HG03432 (cell line): Measurements from ENCODE around the gene GNAT2.

Experiments used
- ATAC-seq: cut with Tn5 transposase; IDR thresholded peaks from one replicate; pipeline ENCODE4 v1.9.1; 2021; ENCODE audit warnings: mild to moderate bottlenecking, moderate library complexity; ENCODE audit not compliant: unreplicated experiment

GNAT2 gene

DNA sequence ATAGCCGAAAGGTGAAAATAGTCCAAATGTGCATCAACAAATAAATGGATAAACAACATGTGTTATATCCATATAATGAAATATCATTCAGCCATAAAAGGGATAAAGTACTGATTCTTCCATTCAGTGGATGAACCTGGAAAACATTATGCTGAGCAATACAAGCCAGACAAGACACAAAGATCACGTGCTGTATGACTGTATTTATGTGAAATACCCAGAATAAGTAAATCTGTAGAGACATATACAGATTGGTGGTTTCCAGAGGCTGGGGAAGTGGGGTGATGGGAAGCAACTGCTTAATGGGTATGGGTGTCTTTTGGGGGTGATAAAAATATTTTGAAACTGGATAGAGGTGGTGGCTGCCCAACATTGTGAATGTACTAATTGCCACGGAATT lies 23.2 kb upstream of the GNAT2 start:
- ATAC-seq, result no peak

DNA sequence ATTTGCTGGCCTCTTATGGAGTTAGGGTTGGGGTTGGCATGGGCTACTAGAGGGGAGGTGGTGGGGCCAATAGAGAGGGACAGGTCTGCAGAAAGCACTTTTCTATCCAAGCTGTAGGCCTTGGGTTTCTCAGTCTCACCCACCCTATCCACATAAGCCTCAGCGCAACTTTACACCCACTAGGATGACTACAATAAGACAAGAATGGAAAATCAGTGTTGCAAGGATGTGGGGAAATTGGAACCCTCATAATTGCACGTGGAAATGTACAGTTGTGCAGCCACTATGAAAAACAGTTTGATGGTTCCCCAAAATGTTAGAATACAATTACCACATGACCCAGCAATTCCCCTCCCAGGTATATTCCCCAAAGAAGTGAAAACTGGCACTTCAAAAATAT lies 22.4 kb upstream of the GNAT2 start:
- no peak for ATAC-seq

DNA sequence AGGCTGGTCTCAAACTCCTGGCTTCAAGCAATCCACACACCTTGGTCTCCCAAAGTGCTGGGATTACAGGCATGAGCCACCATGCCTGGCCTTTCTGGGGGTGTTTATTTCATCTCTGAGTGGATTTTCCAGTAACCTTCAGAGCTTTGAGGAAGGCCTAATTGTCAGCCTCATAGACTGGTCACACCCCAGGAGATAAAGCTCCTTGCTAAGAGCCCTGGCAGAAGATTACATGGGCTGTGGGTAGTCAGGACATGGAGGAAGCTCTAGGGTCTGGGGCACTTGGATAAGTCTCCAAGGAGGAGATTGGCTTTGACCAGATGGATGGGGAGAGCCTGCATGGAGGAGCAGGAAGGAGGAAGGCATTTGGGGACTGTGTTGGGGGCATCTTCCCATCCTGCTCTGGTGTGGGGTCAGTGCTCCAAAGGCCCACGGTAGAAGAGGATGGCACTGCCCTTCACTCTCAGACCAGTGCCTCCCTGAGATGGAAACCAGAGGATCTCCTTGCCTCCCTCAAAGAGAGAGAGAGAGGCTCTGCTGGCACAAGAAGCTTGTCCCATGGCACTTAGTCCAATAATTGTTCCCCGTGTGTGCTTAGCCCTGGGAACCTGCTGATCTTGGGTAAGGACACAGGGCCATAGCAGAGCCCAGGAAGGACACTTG lies 21.8 kb upstream of the GNAT2 start:
- ATAC-seq, result no peak

DNA sequence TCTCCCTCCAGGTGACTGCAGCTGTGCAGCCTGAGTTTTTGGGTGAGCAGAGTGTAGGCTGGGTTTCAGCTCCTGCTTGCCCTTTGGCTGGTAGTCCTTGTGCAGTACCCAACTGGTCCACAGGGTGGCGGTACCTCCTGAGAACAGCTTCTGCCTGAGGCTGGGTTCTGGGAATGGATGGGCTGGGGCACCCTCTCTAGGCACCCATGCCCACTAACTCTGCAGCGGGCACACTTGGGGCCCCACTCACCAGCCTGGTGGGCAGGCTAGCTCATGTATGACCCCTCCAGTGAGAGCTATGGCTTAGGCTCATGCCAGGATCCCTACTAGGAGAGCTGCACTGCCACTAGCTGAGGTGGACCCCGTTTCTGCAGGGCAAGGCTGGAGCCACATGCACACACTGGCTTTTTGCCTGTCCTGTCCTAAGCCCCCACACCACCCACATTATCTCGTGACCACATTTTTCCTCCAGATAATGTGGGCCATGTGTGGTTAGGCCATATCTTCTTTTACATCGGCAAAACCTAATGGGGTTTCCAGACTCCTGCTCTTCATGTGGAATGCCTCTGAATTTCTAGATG lies 21.0 kb upstream of the GNAT2 start:
- peak; percentile 54 for ATAC-seq

DNA sequence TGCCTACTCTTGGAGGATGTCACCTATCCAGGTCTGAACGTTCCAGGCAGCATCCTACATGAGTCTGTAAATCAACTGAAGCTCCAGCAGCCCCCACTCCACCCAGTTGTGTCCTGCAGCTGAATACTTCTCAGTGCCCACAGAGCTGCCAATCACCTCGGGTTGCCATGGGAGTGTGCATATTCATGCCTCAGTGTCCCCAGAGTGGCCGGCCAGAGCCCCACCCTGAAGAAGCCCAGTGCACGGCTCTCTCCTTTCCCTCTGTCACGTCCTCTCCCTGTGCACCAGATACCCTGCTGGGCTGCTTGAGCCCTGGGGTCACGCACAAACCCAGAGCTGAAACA lies 20.4 kb upstream of the GNAT2 start:
- ATAC-seq, result no peak

DNA sequence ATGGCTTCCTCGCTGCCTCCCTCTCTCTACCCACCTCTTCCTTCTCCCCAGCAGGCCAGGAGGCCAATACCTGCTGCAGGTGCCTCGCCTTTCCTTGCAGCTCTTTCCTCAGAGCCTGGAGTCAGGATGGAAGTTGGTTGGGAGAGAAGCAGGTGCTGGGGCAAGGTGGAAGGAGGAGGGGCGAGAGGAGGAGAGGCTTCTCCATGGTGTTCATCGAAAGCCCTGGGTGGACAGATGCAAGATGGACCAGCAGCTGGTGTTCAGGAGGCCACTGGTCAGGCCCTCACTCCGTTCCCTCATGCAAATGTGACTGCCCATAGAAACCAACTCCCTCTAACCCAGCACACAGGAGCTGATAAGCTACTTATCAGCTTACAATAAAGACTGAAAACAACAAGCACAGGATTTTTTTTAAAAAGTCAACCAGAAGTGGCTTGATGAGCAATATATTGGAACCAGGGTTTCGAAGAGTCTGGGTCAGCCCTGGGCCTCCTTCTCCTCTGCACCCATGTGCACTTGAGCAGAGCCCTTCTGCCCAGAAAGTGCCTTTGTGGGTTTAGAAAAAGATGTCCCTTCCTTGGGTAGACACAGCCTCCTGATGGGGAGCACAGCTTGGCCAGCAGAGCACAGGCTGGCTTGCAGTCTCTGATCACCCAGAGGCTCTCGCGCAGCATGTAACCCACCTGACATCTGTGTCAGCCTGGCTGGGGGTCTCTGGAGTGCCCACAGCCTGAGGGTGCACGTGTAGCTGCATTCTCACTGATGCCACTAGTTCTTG lies 19.8 kb upstream of the GNAT2 start:
- ATAC-seq, result no peak

DNA sequence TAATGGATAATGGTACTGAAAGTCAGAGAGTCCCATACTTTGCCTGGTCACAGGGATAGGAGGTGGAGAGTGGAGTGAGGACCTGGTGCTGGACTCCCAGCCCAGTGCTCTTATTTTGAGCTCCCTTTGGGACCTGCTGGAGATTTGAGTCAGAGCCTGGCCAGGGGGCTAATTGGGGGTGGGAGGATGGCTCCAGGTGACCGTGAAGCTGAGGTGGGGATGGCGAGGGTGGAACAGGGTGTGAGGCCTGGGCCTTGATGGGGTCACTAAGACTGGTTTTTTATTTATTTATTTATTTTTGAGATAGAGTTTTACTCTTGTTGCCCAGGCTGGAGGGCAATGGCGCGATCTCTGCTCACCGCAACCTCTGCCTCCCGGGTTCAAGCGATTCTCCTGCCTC lies 18.0 kb upstream of the GNAT2 start:
- ATAC-seq, result no peak

DNA sequence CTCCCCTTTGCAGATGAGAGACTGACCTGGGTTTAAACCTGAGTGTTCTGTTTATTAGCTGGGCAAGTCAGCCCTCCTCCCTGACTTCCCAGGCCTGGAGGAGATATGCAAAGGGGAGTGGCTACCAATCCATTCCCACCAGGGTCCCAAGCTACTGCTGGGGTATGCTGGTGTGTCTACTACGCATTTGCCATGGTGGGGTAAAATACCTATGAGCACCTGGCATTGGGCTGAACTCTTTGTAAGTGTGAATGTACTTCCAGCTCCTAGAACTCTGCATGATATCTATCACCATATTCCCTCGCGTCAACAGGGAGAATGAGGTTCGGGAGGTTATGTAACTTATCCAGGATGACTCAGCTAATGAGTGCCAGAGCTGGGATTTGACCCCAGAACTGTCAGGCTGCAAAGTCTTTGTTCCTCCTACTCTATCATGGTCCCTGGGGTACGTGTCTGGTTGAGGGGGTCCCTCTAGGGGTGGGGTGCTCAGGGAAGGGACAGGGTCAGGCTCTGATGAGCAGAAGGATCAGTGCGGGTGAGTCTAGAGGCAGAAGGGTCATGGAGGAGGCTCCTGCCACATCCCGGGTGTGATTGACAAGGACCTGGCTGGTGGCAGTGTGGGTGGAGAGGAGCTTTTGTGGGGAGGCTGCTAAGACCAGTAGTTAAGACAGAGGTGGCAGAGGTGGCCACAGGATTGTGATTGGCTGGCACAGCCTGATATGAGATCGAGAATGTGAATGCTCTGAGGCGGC lies 17.0 kb upstream of the GNAT2 start:
- ATAC-seq, result no peak

DNA sequence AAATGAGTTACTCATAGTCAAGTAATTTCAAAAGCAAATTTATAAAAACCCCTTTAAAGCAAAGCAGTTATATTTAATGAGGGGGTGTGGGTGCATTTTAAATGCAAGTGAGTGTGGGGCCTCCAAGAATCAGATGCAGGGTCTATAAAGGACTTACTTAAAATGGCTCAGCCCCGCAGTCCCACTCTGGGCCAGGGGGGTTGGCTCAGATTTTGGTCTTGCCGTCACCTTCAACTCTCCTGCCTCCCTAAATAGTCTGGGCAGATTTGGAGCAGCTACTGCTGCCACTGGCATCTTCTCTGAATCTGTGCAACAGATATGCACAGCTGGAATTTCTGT lies 16.4 kb upstream of the GNAT2 start:
- no peak for ATAC-seq

DNA sequence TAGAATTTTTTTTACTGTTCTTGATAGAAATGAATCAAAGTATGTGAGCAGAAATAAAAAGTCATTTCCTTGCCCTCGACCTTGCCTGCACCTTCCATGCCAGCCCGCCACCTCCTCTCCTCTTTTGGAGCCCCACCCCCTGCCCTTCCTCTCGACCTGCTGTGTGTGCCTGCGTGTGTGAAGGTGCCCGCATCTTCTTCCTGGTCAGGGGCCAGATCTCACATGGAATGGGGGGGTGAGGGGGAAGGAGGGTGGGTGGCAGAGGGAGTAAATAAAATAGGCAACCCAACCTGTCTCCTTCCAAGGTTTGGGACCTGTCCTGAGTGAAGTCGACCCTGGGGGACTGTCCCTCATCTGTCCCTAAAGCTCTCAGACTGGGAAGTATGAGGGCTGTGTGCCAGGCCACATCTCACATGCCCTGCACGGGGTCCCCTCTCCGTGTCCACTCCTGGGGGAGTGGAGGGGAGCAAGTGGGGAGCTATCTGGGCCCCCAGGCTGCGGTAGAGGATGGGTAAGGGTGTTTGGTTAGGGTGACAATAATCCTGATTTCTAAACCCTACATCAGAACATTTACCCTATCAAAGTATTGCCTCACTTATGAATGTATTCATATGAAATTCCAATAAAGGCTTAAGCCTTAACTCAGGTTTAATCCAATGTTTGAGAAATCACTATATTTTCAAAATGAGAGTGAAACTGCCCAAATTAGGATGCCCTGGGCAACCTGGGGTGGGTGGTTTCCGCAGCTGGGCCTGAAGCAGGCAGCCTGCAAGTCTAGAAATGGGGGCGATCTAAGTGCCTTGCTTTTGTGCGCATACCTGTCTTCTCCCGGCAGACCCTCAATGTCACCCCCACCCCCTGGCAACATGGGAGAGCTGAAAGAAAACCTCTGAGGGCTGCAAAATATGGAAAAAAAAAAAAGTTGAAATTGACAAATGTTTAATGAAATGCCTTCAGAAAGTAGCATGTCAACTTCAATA lies 15.6 kb upstream of the GNAT2 start:
- ATAC-seq, result no peak

DNA sequence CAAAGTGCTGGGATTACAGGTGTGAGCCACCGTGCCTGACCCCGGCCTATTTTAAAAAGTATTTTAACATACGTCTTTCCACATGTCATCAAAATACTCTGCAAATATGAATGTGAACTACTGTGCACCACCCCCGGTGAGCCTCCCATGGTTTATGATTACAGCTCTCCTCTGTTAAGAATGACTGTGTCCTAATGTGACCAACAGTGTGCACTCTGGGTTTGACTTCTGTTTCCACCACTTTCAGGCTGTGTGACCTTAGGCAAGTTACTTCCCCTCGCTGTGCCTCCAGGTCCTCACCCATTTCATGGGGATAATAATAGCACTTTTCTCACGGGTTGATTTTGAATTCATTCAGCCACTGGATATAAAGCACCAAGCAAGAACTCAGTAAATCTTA lies 14.9 kb upstream of the GNAT2 start:
- ATAC-seq, result no peak

DNA sequence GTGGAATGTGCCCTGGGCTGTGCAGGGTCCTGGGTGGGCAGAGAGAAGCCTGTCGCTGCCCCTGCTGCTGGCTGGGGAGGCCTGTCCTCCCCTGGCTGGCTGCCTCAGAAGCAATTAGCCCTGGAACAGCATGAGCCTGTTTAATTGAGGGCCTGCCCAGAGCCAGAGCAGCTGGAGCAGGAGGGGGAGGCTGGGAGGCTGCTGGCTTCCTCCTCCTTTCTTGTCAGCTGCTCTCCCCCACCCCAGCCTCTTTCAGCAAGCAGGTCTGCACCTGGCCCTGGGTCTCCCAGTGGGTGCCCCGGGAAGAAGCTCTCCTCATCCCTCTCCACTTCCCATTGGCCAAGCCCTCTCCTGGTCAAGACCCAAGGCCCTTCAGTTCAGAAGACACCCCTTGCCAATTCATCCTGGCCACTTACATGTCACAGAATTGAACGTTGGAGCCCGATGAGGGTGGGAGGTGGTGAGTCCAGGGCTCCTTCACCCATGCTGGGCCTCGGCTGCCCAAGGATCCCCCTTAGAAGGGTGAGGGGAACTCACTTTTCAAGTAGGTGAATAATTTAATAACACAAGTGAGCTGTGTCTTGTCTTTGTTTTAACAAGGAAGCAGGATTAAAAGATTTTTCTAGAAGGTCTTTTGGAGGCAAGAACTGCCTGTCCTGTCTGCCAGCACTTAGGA lies 13.4 kb upstream of the GNAT2 start:
- no peak for ATAC-seq

DNA sequence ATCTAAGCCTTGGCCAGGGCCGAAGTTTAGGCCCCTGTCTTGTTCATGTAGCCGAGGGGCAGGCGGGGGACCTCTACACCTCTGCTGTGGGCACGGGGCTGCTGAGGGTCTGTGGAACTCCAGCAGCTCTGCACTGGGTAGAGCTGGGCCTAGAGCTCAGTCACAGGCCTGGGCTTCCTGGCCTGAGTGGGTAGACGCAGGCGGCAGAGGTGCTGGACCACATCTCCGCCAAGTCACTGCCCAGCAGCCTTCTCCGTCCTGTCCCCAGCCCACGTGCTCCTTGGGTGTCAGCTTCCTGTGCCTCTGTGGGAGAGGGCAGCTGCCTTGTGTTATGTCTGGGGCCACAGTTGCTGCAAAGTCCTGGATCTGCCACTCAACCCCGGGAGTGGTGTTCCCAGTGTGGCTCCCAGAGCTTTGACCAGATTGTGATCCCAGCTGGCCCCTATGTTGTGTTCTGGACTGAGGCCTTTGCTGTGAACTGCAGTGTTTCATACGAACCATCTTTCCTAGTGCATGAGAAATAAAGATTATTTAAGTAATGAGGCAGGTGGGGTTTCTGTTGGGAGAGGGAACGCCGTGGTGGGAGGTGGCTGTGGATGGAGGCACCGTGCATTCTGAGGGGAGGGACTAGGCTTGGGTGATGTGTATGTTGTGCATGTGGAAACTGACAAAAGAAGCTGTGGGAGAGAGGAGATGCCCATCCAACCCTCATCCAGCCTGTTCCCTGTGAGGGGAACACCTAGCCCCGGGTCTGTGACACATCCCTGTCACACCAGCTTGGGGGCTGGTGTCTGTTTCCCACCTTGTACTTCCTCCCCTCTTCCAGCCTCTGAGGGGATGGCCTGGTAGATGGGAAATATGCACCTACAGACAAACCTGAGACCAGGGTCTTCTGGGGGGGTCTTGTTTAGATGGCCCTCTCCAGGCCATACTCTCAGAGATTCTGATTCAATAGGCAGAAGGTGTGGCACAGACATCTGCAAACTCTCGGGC lies 12.4 kb upstream of the GNAT2 start:
- ATAC-seq, result no peak

DNA sequence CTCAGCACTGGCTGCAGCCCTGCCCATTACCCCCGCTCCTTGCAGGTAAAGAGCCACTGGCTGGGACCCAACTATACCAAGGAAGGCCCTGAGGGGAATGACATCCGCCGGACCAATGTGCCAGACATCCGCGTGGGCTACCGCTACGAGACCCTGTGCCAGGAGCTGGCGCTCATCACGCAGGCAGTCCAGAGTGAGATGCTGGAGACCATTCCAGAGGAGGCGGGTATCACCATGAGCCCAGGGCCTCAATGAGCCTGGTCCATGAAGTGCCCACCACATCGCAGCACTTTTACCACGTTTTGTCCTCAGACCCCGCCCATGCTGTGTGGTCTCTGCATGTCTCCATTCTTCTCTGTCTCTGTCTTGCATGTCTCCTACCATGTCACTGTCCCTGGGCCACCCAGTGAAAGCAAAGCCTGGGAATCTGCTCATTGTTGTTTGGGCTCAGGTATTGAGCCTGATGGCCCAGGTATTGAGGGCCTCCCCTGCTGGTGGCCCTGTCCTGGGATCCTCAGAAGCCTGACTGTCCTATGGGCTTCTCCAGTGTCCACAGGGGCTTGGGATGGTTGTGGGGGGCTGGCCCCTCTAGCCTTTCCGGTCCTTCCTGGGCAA lies 11.6 kb upstream of the GNAT2 start:
- no peak for ATAC-seq

DNA sequence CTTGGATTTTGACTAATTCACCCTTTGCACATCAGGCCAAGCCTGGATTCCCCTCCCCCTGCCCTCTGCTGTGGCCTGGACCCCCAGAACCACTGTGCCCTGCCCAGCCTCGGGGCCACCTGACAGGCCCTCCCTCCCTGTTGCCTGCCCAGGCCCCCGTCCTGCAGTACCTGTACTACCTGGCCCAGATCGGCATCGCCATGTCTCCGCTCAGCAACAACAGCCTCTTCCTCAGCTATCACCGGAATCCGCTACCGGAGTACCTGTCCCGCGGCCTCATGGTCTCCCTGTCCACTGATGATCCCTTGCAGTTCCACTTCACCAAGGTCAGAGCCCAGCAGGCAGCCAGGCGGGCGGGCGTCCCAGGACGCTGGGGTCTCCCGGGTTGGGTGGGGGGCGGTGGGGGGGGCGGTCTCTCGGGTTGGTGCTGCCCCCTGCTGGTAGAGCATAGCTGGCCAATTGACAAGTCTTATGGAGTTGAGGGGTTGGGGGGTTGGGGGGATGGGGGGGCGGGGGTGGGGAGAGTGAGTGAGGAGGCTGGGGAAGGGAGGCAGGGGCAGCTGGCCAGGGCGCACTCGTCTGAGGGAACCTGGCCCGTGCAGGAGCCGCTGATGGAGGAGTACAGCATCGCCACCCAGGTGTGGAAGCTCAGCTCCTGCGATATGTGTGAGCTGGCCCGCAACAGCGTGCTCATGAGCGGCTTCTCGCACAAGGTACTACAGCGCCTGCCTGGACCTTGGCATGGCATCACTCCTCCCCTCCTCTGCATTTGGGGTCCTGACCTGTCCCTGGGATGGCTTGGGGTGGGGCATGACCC lies 10.9 kb upstream of the GNAT2 start:
- no peak for ATAC-seq

DNA sequence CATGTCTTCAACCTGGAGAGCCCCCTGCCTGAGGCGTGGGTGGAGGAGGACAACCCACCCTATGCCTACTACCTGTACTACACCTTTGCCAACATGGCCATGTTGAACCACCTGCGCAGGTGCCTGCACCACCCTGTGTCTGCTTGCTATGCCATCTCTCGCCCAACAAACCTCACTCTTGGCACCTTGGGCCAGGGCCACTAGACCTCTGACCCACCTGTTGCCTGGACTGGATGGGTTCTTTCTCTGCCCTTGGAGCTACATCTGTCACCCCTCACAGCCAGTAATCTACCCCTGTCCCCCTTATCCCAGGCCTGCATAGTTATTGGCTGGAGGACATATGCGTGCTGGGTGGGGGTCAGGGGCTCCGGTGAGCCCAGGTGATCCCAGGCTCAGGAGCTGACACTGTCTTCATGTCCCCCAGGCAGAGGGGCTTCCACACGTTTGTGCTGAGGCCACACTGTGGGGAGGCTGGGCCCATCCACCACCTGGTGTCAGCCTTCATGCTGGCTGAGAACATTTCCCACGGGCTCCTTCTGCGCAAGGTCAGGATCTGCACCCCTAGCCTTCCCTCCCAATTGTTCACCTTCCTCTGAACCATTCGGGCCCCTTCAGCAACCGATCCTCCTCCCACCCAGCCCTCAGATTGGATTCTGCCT lies 10.1 kb upstream of the GNAT2 start:
- ATAC-seq, result no peak
